T-cell (primary cell): Measurements from ENCODE around the gene DPEP1. TPM values are rescaled to one million over a fixed set of nuclear protein-coding genes. Genes with fewer than 3 reads are reported as not detected.
"Not testable (repeated sequence)": the region's sequence is repeated elsewhere in the genome, so short reads cannot be mapped to it uniquely, and the experiment has no call there.

ENCODE experiments used
- ATAC-seq, 4 experiments: fragments of 200-7000 bp in 3 of 4; fragments of 150-1000 bp in 1 of 4; cut with Tn5 transposase; replicated peaks in 1 of 4; 1 replicate in 3 of 4; 2 replicates in 1 of 4; pipeline ENCODE4 v1.10.0; 2021; ENCODE audit warnings: moderate library complexity in 3 of 4, mild to moderate bottlenecking in 2 of 4, moderate number of reproducible peaks in 1 of 4
- CTCF ChIA-PET, 2 donors: fragments of 300-600 bp; sonication (Branson Sonifier 250); formaldehyde crosslinking; loops; one replicate each; lab custom pipeline; 2022; ENCODE audit warnings: antibody characterized with exemption in 2 of 2; lab: Charles Lee
- POLR2A ChIA-PET, 2 donors: fragments of 300-600 bp; sonication (Branson Sonifier 250); formaldehyde crosslinking; loops; one replicate each; lab custom pipeline; 2022; ENCODE audit warnings: antibody characterized with exemption in 2 of 2; lab: Charles Lee
- DNase-seq, 35 experiments: peaks; one replicate each; pipeline versions ENCODE4 v3.0.0 to v3.0.0-alpha.2; 2013 to 2023
- H3K27ac ChIP-seq: one replicate; pipeline ENCODE4 v1.5.1; 2013; ENCODE audit warnings: low read length
- H3K27me3 ChIP-seq, 2 experiments: replicated peaks in 1 of 2; 1 replicate in 1 of 2; 2 replicates in 1 of 2; pipeline versions ENCODE4 v1.6.1 to v1.7.0; 2013; ENCODE audit warnings: low read length in 1 of 2, mixed read lengths in 1 of 2; ENCODE audit not compliant: control insufficient read depth in 2 of 2, insufficient read depth in 2 of 2; ENCODE audit errors: extremely low read depth in 1 of 2
- H3K36me3 ChIP-seq, 2 donors: 1 replicate in 1 of 2; 2 replicates in 1 of 2; pipeline versions ENCODE4 v1.6.1 to v1.7.0; 2013; ENCODE audit warnings: low read length in 1 of 2; ENCODE audit not compliant: control insufficient read depth in 2 of 2, insufficient read depth in 1 of 2; ENCODE audit errors: extremely low read depth in 1 of 2
- H3K4me1 ChIP-seq, 2 experiments: 1 replicate in 1 of 2; 2 replicates in 1 of 2; pipeline versions ENCODE4 v1.6.1 to v1.7.0; 2013; ENCODE audit warnings: low read length in 2 of 2, mixed read lengths in 1 of 2; ENCODE audit not compliant: insufficient read depth in 2 of 2, control insufficient read depth in 1 of 2; ENCODE audit errors: extremely low read depth in 1 of 2
- H3K4me3 ChIP-seq, 2 donors: 1 replicate in 1 of 2; 2 replicates in 1 of 2; pipeline versions ENCODE4 v1.5.1 to v1.7.0; 2013; ENCODE audit warnings: mild to moderate bottlenecking in 2 of 2, low read length in 1 of 2, moderate library complexity in 1 of 2; ENCODE audit not compliant: control insufficient read depth in 1 of 2; ENCODE audit errors: extremely low read depth in 1 of 2
- H3K9me3 ChIP-seq: 2 replicates; pipeline ENCODE4 v1.7.0; 2013
- H3K27ac Mint-ChIP-seq, 2 donors: one replicate each; pipeline ENCODE4 v1.8.0; 2020 to 2021; ENCODE audit warnings: mild to moderate bottlenecking in 2 of 2, mixed read lengths in 2 of 2
- H3K27me3 Mint-ChIP-seq, 2 donors: one replicate each; pipeline ENCODE4 v1.8.0; 2021 to 2022; ENCODE audit warnings: mixed read lengths in 2 of 2
- H3K36me3 Mint-ChIP-seq: one replicate; pipeline ENCODE4 v1.8.0; 2021; ENCODE audit warnings: mixed read lengths
- H3K4me1 Mint-ChIP-seq, 3 donors: one replicate each; pipeline ENCODE4 v1.8.0; 2020 to 2022; ENCODE audit warnings: mixed read lengths in 3 of 3, mild to moderate bottlenecking in 1 of 3
- H3K4me3 Mint-ChIP-seq, 3 donors: one replicate each; pipeline ENCODE4 v1.8.0; 2020 to 2022; ENCODE audit warnings: mild to moderate bottlenecking in 3 of 3, mixed read lengths in 3 of 3, moderate library complexity in 3 of 3
- H3K9me3 Mint-ChIP-seq, 3 donors: one replicate each; pipeline ENCODE4 v1.8.0; 2020 to 2022; ENCODE audit warnings: mixed read lengths in 3 of 3
- WGBS: methylation state at CpG from one replicate; pipeline ENCODE4 v1.1.5; 2013; ENCODE audit warnings: missing lambda C conversion rate; ENCODE audit not compliant: insufficient coverage; 5-methylcytosine and 5-hydroxymethylcytosine counted together
- total RNA-seq, 35 experiments: library from RNA in 6 of 35; stranded (reverse) in 6 of 35; fragments of 120-200 nt in 1 of 35; gene quantifications; one replicate each; pipeline versions ENCODE4 v1.2.1 to v1.2.4 and lab custom pipeline; 2013 to 2026

Gene DPEP1
- total RNA-seq, 5 donors from 2014 or later (not counting 1 experiment from before 2014, with no cell fraction given), result 0.18 TPM; not detected in 4

GRCh38 chr16:89633064-89633631 lies 19.7 kb downstream of the DPEP1 start:
- no peak overlapping the region for H3K27ac ChIP-seq
- Mint-ChIP-seq H3K27ac (no peak overlapping the region), H3K36me3 (no peaks in the 10 kb centered on the region), H3K27me3 (no peaks in the 10 kb centered on the region), H3K9me3 (no peaks in the 10 kb centered on the region), H3K4me3 (no peak overlapping the region), H3K4me1 (no peaks in the 10 kb centered on the region)
- POLR2A ChIA-PET, result no interaction called here
- peaks cover 0 to 34% of the 10 kb centered on the region in 2 experiments for H3K27me3 ChIP-seq
- DNase-seq (no peak), ATAC-seq (no peak)
- CTCF ChIA-PET, result no interaction called here
- no peaks in the 10 kb centered on the region for H3K36me3 ChIP-seq
- no peaks in the 10 kb centered on the region for H3K4me1 ChIP-seq
- 93% methylated on average over 17 of the region's 19 CpGs for WGBS
- no peaks in the 10 kb centered on the region for H3K9me3 ChIP-seq
- H3K4me3 ChIP-seq, result no peak overlapping the region

GRCh38 chr16:89634463-89635385 lies 21.3 kb downstream of the DPEP1 start:
- H3K9me3 ChIP-seq, H3K27ac Mint-ChIP-seq, H3K4me1 ChIP-seq, H3K9me3 Mint-ChIP-seq, H3K4me1 Mint-ChIP-seq, H3K4me3 ChIP-seq, H3K4me3 Mint-ChIP-seq, DNase-seq, H3K27me3 Mint-ChIP-seq, ATAC-seq, H3K36me3 ChIP-seq, H3K27ac ChIP-seq, H3K36me3 Mint-ChIP-seq: not testable (repeated sequence)
- WGBS, result 100% methylated on average over 1 of the region's 2 CpGs
- CTCF ChIA-PET, result interaction anchor here in 1 of 2 donors (0.7 kb wide), 1 partner anchor 215 kb away, joined by 3 read pairs; no protein-coding TSS in a partner anchor
- H3K27me3 ChIP-seq, result peaks cover 0 to 33% of the 10 kb centered on the region in 2 experiments
- POLR2A ChIA-PET, result interaction anchor here in 1 of 2 donors (0.5 kb wide), 1 partner anchor 24 kb away, joined by 7 read pairs; no protein-coding TSS in a partner anchor

GRCh38 chr16:89636663-89637062 lies 23.2 kb downstream of the DPEP1 start:
- no peak overlapping the region for H3K27ac Mint-ChIP-seq
- no peaks in the 10 kb centered on the region for H3K27me3 Mint-ChIP-seq
- H3K4me1 ChIP-seq, result peaks cover 0 to 13% of the 10 kb centered on the region in 2 experiments
- no peaks in the 10 kb centered on the region for H3K36me3 Mint-ChIP-seq
- H3K27ac ChIP-seq, result no peak overlapping the region
- no peaks in the 10 kb centered on the region for H3K9me3 Mint-ChIP-seq
- no peaks in the 10 kb centered on the region for H3K9me3 ChIP-seq
- CTCF ChIA-PET, result no interaction called here
- DNase-seq, result no peak
- H3K4me1 Mint-ChIP-seq, result peaks cover 9 to 12% (median 10%) of the 10 kb centered on the region in 3 donors
- peaks cover 0 to 30% of the 10 kb centered on the region in 2 experiments for H3K27me3 ChIP-seq
- H3K36me3 ChIP-seq, result no peaks in the 10 kb centered on the region
- ATAC-seq, result no peak
- H3K4me3 Mint-ChIP-seq, result no peak overlapping the region
- no peak overlapping the region for H3K4me3 ChIP-seq
- WGBS, result 83% methylated on average over 4 of the region's 12 CpGs
- POLR2A ChIA-PET, result no interaction called here

GRCh38 chr16:89637379-89637778 lies 23.9 kb downstream of the DPEP1 start:
- Histone ChIP-seq H3K27me3 (peaks cover 0 to 30% of the 10 kb centered on the region in 2 experiments), H3K4me3 (no peak overlapping the region), H3K4me1 (peaks cover 0 to 17% of the 10 kb centered on the region in 2 experiments), H3K9me3 (no peaks in the 10 kb centered on the region), H3K27ac (no peak overlapping the region), H3K36me3 (no peaks in the 10 kb centered on the region)
- Mint-ChIP-seq H3K36me3 (no peaks in the 10 kb centered on the region), H3K4me1 (peaks cover 9 to 12% (median 10%) of the 10 kb centered on the region in 3 donors), H3K4me3 (no peak overlapping the region), H3K27ac (no peak overlapping the region), H3K27me3 (no peaks in the 10 kb centered on the region), H3K9me3 (no peaks in the 10 kb centered on the region)
- DNase-seq, result no peak
- ChIA-PET CTCF (no interaction called here), POLR2A (no interaction called here)
- no peak for ATAC-seq
- 72% methylated on average over 8 of the region's 10 CpGs for WGBS

- H3K4me3 ChIP-seq, result no peak overlapping the region
- peaks cover 9 to 12% (median 10%) of the 10 kb centered on the region in 3 donors for H3K4me1 Mint-ChIP-seq
- H3K36me3 ChIP-seq, result no peaks in the 10 kb centered on the region
- H3K27me3 ChIP-seq, result peaks cover 0 to 27% of the 10 kb centered on the region in 2 experiments
- ATAC-seq (no peak), DNase-seq (no peak)
- H3K4me3 Mint-ChIP-seq, result no peak overlapping the region
- no peaks in the 10 kb centered on the region for H3K36me3 Mint-ChIP-seq
- no peaks in the 10 kb centered on the region for H3K9me3 ChIP-seq
- H3K27me3 Mint-ChIP-seq, result no peaks in the 10 kb centered on the region
- CTCF ChIA-PET, result no interaction called here
- H3K9me3 Mint-ChIP-seq, result no peaks in the 10 kb centered on the region
- H3K27ac Mint-ChIP-seq, result no peak overlapping the region
- peaks cover 0 to 17% of the 10 kb centered on the region in 2 experiments for H3K4me1 ChIP-seq
- POLR2A ChIA-PET, result no interaction called here
- WGBS, result no CpG with 5 or more reads among the region's 10 CpGs
- no peak overlapping the region for H3K27ac ChIP-seq
Measured at GRCh38 chr16:89638455-89638854, 25.0 kb downstream of the DPEP1 start.

GRCh38 chr16:89639385-89639784 lies 25.9 kb downstream of the DPEP1 start:
- H3K4me1 ChIP-seq, result peaks cover 0 to 17% of the 10 kb centered on the region in 2 experiments
- ATAC-seq, result no peak
- H3K9me3 ChIP-seq, result no peaks in the 10 kb centered on the region
- Mint-ChIP-seq H3K9me3 (no peaks in the 10 kb centered on the region), H3K4me1 (peaks cover 9 to 12% (median 10%) of the 10 kb centered on the region in 3 donors), H3K27me3 (no peaks in the 10 kb centered on the region), H3K36me3 (no peaks in the 10 kb centered on the region), H3K4me3 (no peak overlapping the region), H3K27ac (no peak overlapping the region)
- POLR2A ChIA-PET, result no interaction called here
- no peak overlapping the region for H3K4me3 ChIP-seq
- CTCF ChIA-PET, result no interaction called here
- WGBS, result 97% methylated on average over 5 of the region's 6 CpGs
- H3K27ac ChIP-seq, result no peak overlapping the region
- peaks cover 0 to 27% of the 10 kb centered on the region in 2 experiments for H3K27me3 ChIP-seq
- no peak for DNase-seq
- peaks cover 0 to 1% of the 10 kb centered on the region in 2 donors for H3K36me3 ChIP-seq
